ENCODE data around the gene GFM1.

Gene GFM1

GRCh38 chr3:158663832-158664231 lies 19.5 kb downstream of the GFM1 start:
- Histone ChIP-seq H2BK5ac (ENCODE audit: low read depth, low read length, poor library complexity, severe bottlenecking) (no peak overlapping the region), H4K8ac (ENCODE audit: low read length) (no peak overlapping the region), H3K36me3 (ENCODE audit: control insufficient read depth in 1 of 2, insufficient read depth in 2 of 2, low read depth in 1 of 2, low read length in 2 of 2) (peaks cover 4 to 97% of the 10 kb centered on the region in 2 experiments), H3K79me1 (replicated peaks; ENCODE audit: low read length, poor library complexity, severe bottlenecking) (peaks cover 9% of the 10 kb centered on the region), H2AK5ac (ENCODE audit: low read length, severe bottlenecking) (no peak overlapping the region), H3K9ac (ENCODE audit: low read length) (no peak overlapping the region), H4K91ac (ENCODE audit: low read length) (no peak overlapping the region), H3K18ac (ENCODE audit: low read depth in 1 of 2, low read length in 2 of 2) (no peak overlapping the region), H3K27ac (ENCODE audit: low read length, poor library complexity, severe bottlenecking) (no peak overlapping the region), H3K9me3 (ENCODE audit: control insufficient read depth, low read length) (no peaks in the 10 kb centered on the region), H2AFZ (ENCODE audit: low read depth, low read length) (no peak overlapping the region), H2BK15ac (ENCODE audit: low read depth, poor library complexity, severe bottlenecking) (no peak overlapping the region), H3K23ac (ENCODE audit: low read length in 2 of 2) (no peak overlapping the region), H2BK120ac (ENCODE audit: low read depth, low read length) (no peak overlapping the region), H3K4me1 (ENCODE audit: control insufficient read depth, insufficient read depth, low read depth, low read length) (no peaks in the 10 kb centered on the region), H3K14ac (ENCODE audit: low read length in 2 of 2) (no peak overlapping the region), H2BK12ac (ENCODE audit: low read length in 2 of 2) (no peak overlapping the region), H3K4me3 (ENCODE audit: insufficient read depth in 1 of 2, low read depth in 1 of 2, low read length in 2 of 2) (no peak overlapping the region), H3K27me3 (ENCODE audit: control insufficient read depth in 1 of 2, insufficient read depth in 1 of 2, low read length in 2 of 2) (no peaks in the 10 kb centered on the region), H3K4ac (ENCODE audit: low read depth in 1 of 2, low read length in 2 of 2) (no peak overlapping the region), H3K4me2 (ENCODE audit: low read length, poor library complexity, severe bottlenecking) (no peak overlapping the region)
- WGBS = 100% methylated on average over 1 of the region's 1 CpG
- DNase-seq = no peak

- no peaks in the 10 kb centered on the region for H3K4me1 ChIP-seq (ENCODE audit: control insufficient read depth, insufficient read depth, low read depth, low read length)
- no peak overlapping the region for H2BK15ac ChIP-seq (ENCODE audit: low read depth, poor library complexity, severe bottlenecking)
- no peak overlapping the region for H3K18ac ChIP-seq (ENCODE audit: low read depth in 1 of 2, low read length in 2 of 2)
- H4K91ac ChIP-seq (ENCODE audit: low read length) = no peak overlapping the region
- H2BK120ac ChIP-seq (ENCODE audit: low read depth, low read length) = no peak overlapping the region
- H3K4ac ChIP-seq (ENCODE audit: low read depth in 1 of 2, low read length in 2 of 2) = no peak overlapping the region
- H2AFZ ChIP-seq (ENCODE audit: low read depth, low read length) = no peak overlapping the region
- H2AK5ac ChIP-seq (ENCODE audit: low read length, severe bottlenecking) = no peak overlapping the region
- WGBS = 92% methylated on average over 2 of the region's 3 CpGs
- DNase-seq = no peak
- no peak overlapping the region for H3K9ac ChIP-seq (ENCODE audit: low read length)
- H3K79me1 ChIP-seq (replicated peaks; ENCODE audit: low read length, poor library complexity, severe bottlenecking) = peaks cover 6% of the 10 kb centered on the region
- H3K23ac ChIP-seq (ENCODE audit: low read length in 2 of 2) = no peak overlapping the region
- no peak overlapping the region for H3K4me3 ChIP-seq (ENCODE audit: insufficient read depth in 1 of 2, low read depth in 1 of 2, low read length in 2 of 2)
- no peak overlapping the region for H2BK5ac ChIP-seq (ENCODE audit: low read depth, low read length, poor library complexity, severe bottlenecking)
- no peak overlapping the region for H2BK12ac ChIP-seq (ENCODE audit: low read length in 2 of 2)
- H3K4me2 ChIP-seq (ENCODE audit: low read length, poor library complexity, severe bottlenecking) = no peak overlapping the region
- no peaks in the 10 kb centered on the region for H3K9me3 ChIP-seq (ENCODE audit: control insufficient read depth, low read length)
- H4K8ac ChIP-seq (ENCODE audit: low read length) = no peak overlapping the region
- peaks cover 4 to 93% of the 10 kb centered on the region in 2 experiments for H3K36me3 ChIP-seq (ENCODE audit: control insufficient read depth in 1 of 2, insufficient read depth in 2 of 2, low read depth in 1 of 2, low read length in 2 of 2)
- no peaks in the 10 kb centered on the region for H3K27me3 ChIP-seq (ENCODE audit: control insufficient read depth in 1 of 2, insufficient read depth in 1 of 2, low read length in 2 of 2)
- H3K14ac ChIP-seq (ENCODE audit: low read length in 2 of 2) = no peak overlapping the region
- H3K27ac ChIP-seq (ENCODE audit: low read length, poor library complexity, severe bottlenecking) = no peak overlapping the region
These were observed 22.1 kb downstream of the GFM1 start for GRCh38 chr3:158666416-158666815.

GRCh38 chr3:158668506-158668905 lies 24.2 kb downstream of the GFM1 start:
- Histone ChIP-seq H3K36me3 (ENCODE audit: control insufficient read depth in 1 of 2, insufficient read depth in 2 of 2, low read depth in 1 of 2, low read length in 2 of 2) (peaks cover 4 to 72% of the 10 kb centered on the region in 2 experiments), H4K91ac (ENCODE audit: low read length) (no peak overlapping the region), H4K8ac (ENCODE audit: low read length) (no peak overlapping the region), H3K4me2 (ENCODE audit: low read length, poor library complexity, severe bottlenecking) (no peak overlapping the region), H3K79me1 (replicated peaks; ENCODE audit: low read length, poor library complexity, severe bottlenecking) (peaks cover 7% of the 10 kb centered on the region), H3K9me3 (ENCODE audit: control insufficient read depth, low read length) (no peaks in the 10 kb centered on the region), H3K18ac (ENCODE audit: low read depth in 1 of 2, low read length in 2 of 2) (no peak overlapping the region), H2BK15ac (ENCODE audit: low read depth, poor library complexity, severe bottlenecking) (no peak overlapping the region), H3K4me3 (ENCODE audit: insufficient read depth in 1 of 2, low read depth in 1 of 2, low read length in 2 of 2) (no peak overlapping the region), H2BK120ac (ENCODE audit: low read depth, low read length) (no peak overlapping the region), H2BK5ac (ENCODE audit: low read depth, low read length, poor library complexity, severe bottlenecking) (no peak overlapping the region), H2AK5ac (ENCODE audit: low read length, severe bottlenecking) (no peak overlapping the region), H3K23ac (ENCODE audit: low read length in 2 of 2) (no peak overlapping the region), H2AFZ (ENCODE audit: low read depth, low read length) (no peak overlapping the region), H3K4ac (ENCODE audit: low read depth in 1 of 2, low read length in 2 of 2) (no peak overlapping the region), H3K9ac (ENCODE audit: low read length) (no peak overlapping the region), H3K27ac (ENCODE audit: low read length, poor library complexity, severe bottlenecking) (no peak overlapping the region), H2BK12ac (ENCODE audit: low read length in 2 of 2) (no peak overlapping the region), H3K27me3 (ENCODE audit: control insufficient read depth in 1 of 2, insufficient read depth in 1 of 2, low read length in 2 of 2) (no peaks in the 10 kb centered on the region), H3K14ac (ENCODE audit: low read length in 2 of 2) (no peak overlapping the region), H3K4me1 (ENCODE audit: control insufficient read depth, insufficient read depth, low read depth, low read length) (peaks cover 5% of the 10 kb centered on the region)
- WGBS = 100% methylated on average over 2 of the region's 2 CpGs
- DNase-seq = no peak

GRCh38 chr3:158671821-158672214 lies 27.5 kb downstream of the GFM1 start:
- Histone ChIP-seq H2AFZ (ENCODE audit: low read depth, low read length) (no peak overlapping the region), H3K4ac (ENCODE audit: low read depth in 1 of 2, low read length in 2 of 2) (peak overlapping the region in 1 of 2 experiments; percentile 0), H2BK120ac (ENCODE audit: low read depth, low read length) (no peak overlapping the region), H3K27me3 (ENCODE audit: control insufficient read depth in 1 of 2, insufficient read depth in 1 of 2, low read length in 2 of 2) (no peaks in the 10 kb centered on the region), H3K9me3 (ENCODE audit: control insufficient read depth, low read length) (no peaks in the 10 kb centered on the region), H3K79me1 (replicated peaks; ENCODE audit: low read length, poor library complexity, severe bottlenecking) (peaks cover 8% of the 10 kb centered on the region), H2BK12ac (ENCODE audit: low read length in 2 of 2) (no peak overlapping the region), H3K14ac (ENCODE audit: low read length in 2 of 2) (no peak overlapping the region), H3K9ac (ENCODE audit: low read length) (peak overlapping the region; percentile 91), H3K27ac (ENCODE audit: low read length, poor library complexity, severe bottlenecking) (peak overlapping the region; percentile 61), H2AK5ac (ENCODE audit: low read length, severe bottlenecking) (no peak overlapping the region), H2BK5ac (ENCODE audit: low read depth, low read length, poor library complexity, severe bottlenecking) (no peak overlapping the region), H3K18ac (ENCODE audit: low read depth in 1 of 2, low read length in 2 of 2) (peak overlapping the region; percentile 85 to 88), H3K4me1 (ENCODE audit: control insufficient read depth, insufficient read depth, low read depth, low read length) (peaks cover 5% of the 10 kb centered on the region), H2BK15ac (ENCODE audit: low read depth, poor library complexity, severe bottlenecking) (no peak overlapping the region), H3K4me3 (ENCODE audit: insufficient read depth in 1 of 2, low read depth in 1 of 2, low read length in 2 of 2) (peak overlapping the region; percentile 56 to 91), H3K4me2 (ENCODE audit: low read length, poor library complexity, severe bottlenecking) (peak overlapping the region; percentile 64), H3K36me3 (ENCODE audit: control insufficient read depth in 1 of 2, insufficient read depth in 2 of 2, low read depth in 1 of 2, low read length in 2 of 2) (peaks cover 4 to 45% of the 10 kb centered on the region in 2 experiments), H3K23ac (ENCODE audit: low read length in 2 of 2) (no peak overlapping the region), H4K8ac (ENCODE audit: low read length) (peak overlapping the region; percentile 92), H4K91ac (ENCODE audit: low read length) (no peak overlapping the region)
- DNase-seq = peak; percentile 33
- WGBS = 34% methylated on average over 6 of the region's 6 CpGs

All from mesenchymal stem cell (in vitro differentiated cells and primary cell).